Central memory CD8-positive, alpha-beta T cell (primary cell): ENCODE data around the gene POM121L2.

ENCODE experiments used
- ATAC-seq: fragments of 150-1000 bp; cut with Tn5 transposase; replicated peaks from 2 replicates; pipeline ENCODE4 v1.10.0; 2022; ENCODE audit warnings: mild to moderate bottlenecking, moderate FRiP score, moderate number of reproducible peaks; ENCODE audit not compliant: poor library complexity, severe bottlenecking; ENCODE audit errors: extremely low read depth
- DNase-seq, 2 donors: peaks; one replicate each; pipeline ENCODE4 v3.0.0; 2021; ENCODE audit warnings: low spot score in 2 of 2
- H3K27ac Mint-ChIP-seq: one replicate; pipeline ENCODE4 v1.8.0; 2022; ENCODE audit warnings: low read depth, mild to moderate bottlenecking, moderate library complexity, mixed read lengths
- H3K27me3 Mint-ChIP-seq: one replicate; pipeline ENCODE4 v1.8.0; 2022; ENCODE audit warnings: mixed read lengths
- H3K36me3 Mint-ChIP-seq: one replicate; pipeline ENCODE4 v1.8.0; 2022; ENCODE audit warnings: mild to moderate bottlenecking, moderate library complexity, mixed read lengths; ENCODE audit not compliant: insufficient read depth
- H3K4me1 Mint-ChIP-seq: one replicate; pipeline ENCODE4 v1.8.0; 2022; ENCODE audit warnings: mixed read lengths
- H3K4me3 Mint-ChIP-seq: one replicate; pipeline ENCODE4 v1.8.0; 2022; ENCODE audit warnings: mild to moderate bottlenecking, moderate library complexity, mixed read lengths
- H3K9me3 Mint-ChIP-seq: one replicate; pipeline ENCODE4 v1.8.0; 2022; ENCODE audit warnings: mixed read lengths

The POM121L2 gene

DNA sequence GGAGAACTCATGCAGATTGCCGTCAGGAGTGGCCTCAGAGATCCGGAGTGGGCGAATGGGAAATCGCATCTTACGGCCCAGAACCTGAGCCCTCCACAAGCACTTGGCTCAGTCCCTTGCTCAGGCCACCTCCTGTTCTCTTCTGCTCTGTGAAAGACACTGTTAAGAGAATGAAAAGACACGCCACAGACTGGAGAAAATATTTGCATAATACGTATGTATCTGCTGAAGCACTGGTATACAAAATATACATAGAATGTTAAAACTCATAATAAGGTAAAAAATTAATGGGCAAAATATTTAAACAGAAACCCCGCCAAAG, 838 bp upstream of the POM121L2 start:
- peaks cover 13% of the 10 kb centered on the region for H3K4me1 Mint-ChIP-seq
- peak overlapping the region; percentile 68 for H3K4me3 Mint-ChIP-seq
- ATAC-seq: no peak
- no peak for DNase-seq
- H3K36me3 Mint-ChIP-seq: peaks cover 4% of the 10 kb centered on the region
- H3K27me3 Mint-ChIP-seq: peaks cover 84% of the 10 kb centered on the region
- H3K27ac Mint-ChIP-seq: no peak overlapping the region
- H3K9me3 Mint-ChIP-seq: no peaks in the 10 kb centered on the region

DNA sequence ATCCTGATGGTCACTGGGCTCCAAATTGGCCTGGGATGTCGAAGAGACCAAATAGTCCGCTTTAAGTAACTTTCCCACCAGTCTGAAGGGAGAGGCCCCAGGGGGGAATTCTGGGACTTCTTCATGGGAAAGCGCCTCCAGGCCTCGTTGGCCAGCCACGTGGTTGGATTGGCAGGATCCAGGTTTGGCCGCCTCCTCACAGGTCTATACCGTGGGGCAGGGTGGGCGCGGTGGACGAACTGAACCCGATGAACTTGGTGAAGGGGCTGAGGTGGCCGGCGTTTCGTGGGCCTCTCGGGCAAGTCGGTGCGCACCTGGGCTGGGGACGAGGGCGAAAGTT, 297 bp downstream of the POM121L2 start:
- Mint-ChIP-seq H3K27me3 (peaks cover 84% of the 10 kb centered on the region), H3K4me3 (peak overlapping the region; percentile 68), H3K27ac (no peak overlapping the region), H3K36me3 (peaks cover 4% of the 10 kb centered on the region), H3K4me1 (peaks cover 13% of the 10 kb centered on the region), H3K9me3 (no peaks in the 10 kb centered on the region)
- ATAC-seq (no peak), DNase-seq (no peak)

DNA sequence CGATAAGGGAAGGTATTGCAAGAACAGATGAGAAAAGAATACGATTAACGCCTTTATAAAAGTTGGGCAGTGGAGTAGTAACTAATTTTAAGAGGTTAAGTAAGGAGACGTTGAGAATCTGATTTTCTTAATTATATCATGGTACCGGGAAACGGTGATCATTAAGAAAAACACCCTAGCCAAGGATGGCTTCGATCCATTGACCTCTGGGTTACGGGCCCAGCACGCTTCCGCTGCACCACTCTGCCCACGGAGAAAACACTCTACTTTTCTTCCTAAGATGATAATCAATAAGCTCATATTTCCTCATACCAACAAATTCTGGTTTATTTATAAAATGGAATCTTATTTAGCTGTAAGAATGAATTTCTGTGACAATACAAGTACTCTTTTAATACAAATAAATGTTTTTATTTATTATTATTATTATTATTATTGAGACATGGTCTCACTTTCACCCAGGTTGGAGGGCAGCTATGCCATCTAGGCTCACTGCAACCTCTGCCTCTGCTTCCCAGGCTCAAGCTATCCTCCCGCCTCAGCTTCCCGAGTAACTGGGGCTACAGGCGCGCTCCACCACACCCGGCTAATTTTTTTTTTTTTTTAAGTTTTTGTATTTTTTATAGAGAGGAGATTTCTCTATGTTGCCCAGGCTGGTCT, 8.3 kb downstream of the POM121L2 start:
- Mint-ChIP-seq H3K36me3 (no peaks in the 10 kb centered on the region), H3K4me1 (no peaks in the 10 kb centered on the region), H3K4me3 (no peak overlapping the region), H3K27me3 (peaks cover 100% of the 10 kb centered on the region), H3K27ac (no peak overlapping the region), H3K9me3 (no peaks in the 10 kb centered on the region)
- no peak for ATAC-seq
- DNase-seq: no peak

DNA sequence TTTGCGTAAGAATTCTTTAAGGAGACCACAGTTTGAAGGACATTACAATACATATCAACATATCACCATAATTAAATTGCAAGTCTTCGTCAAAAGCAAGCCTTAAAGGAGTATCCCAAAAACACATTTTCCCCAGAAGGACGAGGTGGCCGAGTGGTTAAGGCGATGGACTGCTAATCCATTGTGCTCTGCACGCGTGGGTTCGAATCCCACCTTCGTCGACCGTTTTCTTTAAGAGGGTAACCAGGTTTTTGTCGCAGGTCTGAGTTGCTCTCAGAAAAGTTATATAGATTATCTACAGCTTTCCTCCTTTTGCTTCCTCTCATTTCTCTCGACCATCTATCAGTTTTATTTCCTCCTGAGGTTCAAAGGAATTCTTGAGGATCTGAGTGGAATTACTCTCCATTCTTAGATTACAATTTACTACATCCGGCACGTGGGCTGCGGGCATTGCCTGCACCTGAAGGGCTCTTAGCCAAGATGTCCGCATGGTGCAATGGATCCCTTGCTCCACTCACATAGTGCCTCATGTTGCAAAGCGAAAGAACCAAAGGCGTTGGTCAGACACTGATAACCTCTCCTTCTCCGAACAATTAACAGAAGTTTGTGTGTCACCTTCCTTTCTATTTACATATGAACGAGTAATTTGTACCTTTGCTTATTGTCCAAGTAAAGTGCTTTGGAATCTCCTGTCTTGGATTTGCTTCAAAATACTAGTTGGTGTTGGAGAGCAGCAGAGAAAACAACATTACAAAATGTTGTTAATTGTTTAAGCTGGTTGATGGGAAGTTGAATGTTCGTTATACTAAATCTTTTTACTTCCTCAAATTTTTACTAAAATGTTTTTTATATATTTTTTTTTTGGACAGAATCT, 14.0 kb downstream of the POM121L2 start:
- no peak for DNase-seq
- no peaks in the 10 kb centered on the region for H3K9me3 Mint-ChIP-seq
- ATAC-seq: no peak
- peaks cover 98% of the 10 kb centered on the region for H3K27me3 Mint-ChIP-seq
- peaks cover 20% of the 10 kb centered on the region for H3K36me3 Mint-ChIP-seq
- no peaks in the 10 kb centered on the region for H3K4me1 Mint-ChIP-seq
- no peak overlapping the region for H3K27ac Mint-ChIP-seq
- H3K4me3 Mint-ChIP-seq: no peak overlapping the region

DNA sequence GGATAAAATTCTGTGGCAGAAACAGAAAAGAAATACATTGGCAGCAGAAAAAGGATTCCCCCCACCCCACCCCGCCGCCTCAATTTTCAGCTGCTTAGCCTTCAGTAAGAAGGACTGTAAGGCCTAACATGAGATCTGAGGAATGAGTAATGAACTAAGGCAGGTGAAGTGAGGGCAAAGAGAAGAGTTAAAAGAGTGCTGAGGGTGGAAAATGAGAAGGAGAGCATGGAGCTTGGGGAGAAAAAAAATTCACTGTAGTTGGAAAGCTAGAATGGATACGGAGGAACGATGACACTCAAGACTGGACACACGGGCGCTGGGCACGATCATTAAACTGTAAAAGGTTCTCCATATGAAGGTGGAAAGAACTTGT, 14.6 kb downstream of the POM121L2 start:
- H3K9me3 Mint-ChIP-seq: no peaks in the 10 kb centered on the region
- H3K27ac Mint-ChIP-seq: no peak overlapping the region
- H3K4me1 Mint-ChIP-seq: no peaks in the 10 kb centered on the region
- no peak overlapping the region for H3K4me3 Mint-ChIP-seq
- H3K36me3 Mint-ChIP-seq: peaks cover 20% of the 10 kb centered on the region
- DNase-seq (no peak), ATAC-seq (no peak)
- peaks cover 93% of the 10 kb centered on the region for H3K27me3 Mint-ChIP-seq

DNA sequence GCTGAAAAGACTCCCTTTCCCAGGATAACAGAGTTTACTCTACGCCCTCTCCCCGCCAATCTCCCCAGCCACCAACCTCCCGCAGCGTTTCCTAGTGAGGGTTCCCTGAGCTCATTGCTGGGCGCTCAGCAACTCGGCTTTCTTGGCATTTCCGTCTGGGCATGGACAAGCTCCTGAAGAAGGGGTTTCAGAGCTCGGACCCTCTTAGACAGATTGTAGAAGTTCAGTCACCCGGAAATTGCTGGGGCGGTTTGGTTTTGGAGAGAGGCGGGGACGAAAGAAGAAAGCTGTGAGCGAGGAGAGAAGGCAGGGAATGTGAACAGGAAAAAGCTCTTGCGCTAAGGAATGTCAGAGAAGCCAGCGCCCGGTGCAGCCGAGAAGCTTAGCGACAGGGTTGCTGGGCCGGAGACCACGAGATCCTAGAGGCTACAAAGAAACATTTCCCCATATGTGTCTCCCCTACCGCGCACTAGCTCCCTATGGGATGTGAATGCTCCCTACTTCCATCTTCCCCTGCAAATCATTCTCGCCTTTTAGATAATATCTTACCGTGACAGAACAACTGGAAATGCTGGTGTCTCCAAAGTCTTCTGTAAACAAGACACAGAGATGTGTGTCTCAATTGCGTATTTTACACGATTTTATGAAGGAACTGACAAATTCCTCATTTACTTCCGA, 15.8 kb downstream of the POM121L2 start:
- Mint-ChIP-seq H3K36me3 (peaks cover 29% of the 10 kb centered on the region), H3K4me1 (no peaks in the 10 kb centered on the region), H3K9me3 (peaks cover 5% of the 10 kb centered on the region), H3K4me3 (no peak overlapping the region), H3K27me3 (peaks cover 93% of the 10 kb centered on the region), H3K27ac (no peak overlapping the region)
- no peak for ATAC-seq
- DNase-seq: no peak

DNA sequence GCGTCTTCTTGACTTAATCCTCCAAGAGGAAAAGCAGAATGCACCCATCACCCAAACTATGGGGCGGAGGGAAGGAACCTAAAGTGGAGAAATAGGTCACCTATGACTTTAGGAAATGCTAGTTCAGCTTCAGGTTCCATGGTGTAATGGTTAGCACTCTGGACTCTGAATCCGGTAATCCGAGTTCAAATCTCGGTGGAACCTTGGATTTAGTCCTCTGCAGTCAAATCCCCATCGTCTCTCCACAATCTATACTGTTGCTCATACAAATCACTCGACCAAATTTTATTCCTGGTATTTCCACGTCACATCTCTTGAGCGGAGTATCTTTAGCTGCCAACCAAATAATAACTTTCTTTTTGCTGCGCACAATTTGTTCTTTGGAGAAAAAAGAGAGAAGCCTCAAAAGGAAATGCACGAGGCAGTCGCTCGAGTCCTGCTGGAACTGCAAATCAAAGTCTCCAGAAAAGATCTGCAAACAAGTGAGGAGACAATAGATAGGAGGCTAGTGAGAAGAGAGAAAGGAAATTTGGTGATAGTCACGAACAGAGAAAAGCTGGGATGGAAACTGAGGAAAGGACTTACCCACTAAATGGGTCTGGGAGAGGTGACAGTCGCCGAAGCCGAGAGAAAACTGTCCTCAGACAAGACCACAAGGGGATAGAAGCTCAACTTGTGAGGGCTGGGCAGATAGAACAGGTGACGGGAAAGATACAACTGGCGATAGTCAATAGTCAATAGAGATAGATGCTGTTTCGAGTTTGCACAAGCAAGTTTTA, 16.6 kb downstream of the POM121L2 start:
- peaks cover 5% of the 10 kb centered on the region for H3K9me3 Mint-ChIP-seq
- H3K27me3 Mint-ChIP-seq: peaks cover 93% of the 10 kb centered on the region
- no peak for ATAC-seq
- H3K4me3 Mint-ChIP-seq: no peak overlapping the region
- DNase-seq: no peak
- no peaks in the 10 kb centered on the region for H3K4me1 Mint-ChIP-seq
- no peak overlapping the region for H3K27ac Mint-ChIP-seq
- peaks cover 35% of the 10 kb centered on the region for H3K36me3 Mint-ChIP-seq

DNA sequence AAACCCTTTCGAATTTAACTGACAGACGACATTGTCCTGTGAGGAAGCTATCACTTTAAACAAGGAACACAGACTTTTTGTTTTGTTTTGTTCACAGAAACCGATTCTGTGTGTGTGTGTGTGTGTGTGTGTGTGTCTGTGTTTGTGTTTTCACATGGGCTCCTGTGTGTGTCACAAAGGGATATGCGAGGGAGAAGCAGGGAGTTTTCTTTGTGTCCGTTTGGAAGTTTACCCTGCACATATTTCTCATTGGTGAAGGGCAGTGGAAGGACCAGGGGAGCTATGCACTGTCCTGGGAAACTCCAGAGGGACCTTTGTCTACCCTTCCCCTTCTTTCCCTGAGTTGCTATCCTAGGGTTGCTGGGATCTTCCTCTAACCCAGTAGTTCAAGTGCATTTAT, 17.7 kb downstream of the POM121L2 start:
- Mint-ChIP-seq H3K9me3 (peaks cover 10% of the 10 kb centered on the region), H3K27ac (no peak overlapping the region)
- DNase-seq: no peak

DNA sequence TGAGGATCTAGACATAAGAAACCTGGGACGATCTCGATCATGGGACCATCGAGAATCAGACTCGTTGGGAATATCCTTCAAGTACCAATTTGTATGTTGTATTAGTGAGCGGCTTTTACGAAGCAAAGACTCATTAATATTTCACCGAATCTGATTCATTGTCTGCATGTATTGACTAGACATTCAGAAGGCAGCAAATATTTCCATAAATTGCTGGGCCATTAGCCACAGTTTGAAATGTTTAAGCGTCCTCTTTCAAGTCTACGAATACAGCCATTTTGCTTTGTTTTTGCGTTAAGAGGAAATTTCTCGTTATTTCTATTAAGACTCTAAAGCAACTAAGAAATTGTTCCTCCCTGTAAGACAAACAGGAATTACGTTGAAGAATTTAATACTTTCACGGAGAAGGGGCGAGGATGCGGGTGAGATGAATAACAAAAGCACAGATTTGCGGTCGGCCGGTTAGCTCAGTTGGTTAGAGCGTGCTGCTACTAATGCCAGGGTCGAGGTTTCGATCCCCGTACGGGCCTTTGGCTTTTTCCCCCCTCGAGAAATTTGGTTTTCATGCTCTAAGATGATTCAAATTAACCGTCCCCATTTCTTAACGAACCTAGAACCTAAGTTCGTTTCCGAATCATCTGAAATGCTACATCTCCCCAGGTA, 18.5 kb downstream of the POM121L2 start:
- H3K4me3 Mint-ChIP-seq: no peak overlapping the region
- peaks cover 7% of the 10 kb centered on the region for H3K4me1 Mint-ChIP-seq
- peaks cover 39% of the 10 kb centered on the region for H3K36me3 Mint-ChIP-seq
- H3K9me3 Mint-ChIP-seq: peaks cover 10% of the 10 kb centered on the region
- H3K27me3 Mint-ChIP-seq: peaks cover 93% of the 10 kb centered on the region
- H3K27ac Mint-ChIP-seq: no peak overlapping the region
- DNase-seq (no peak), ATAC-seq (no peak)

More for the DNA sequence above, 17.7 kb downstream of the POM121L2 start:
- H3K36me3 Mint-ChIP-seq: peaks cover 39% of the 10 kb centered on the region
- peaks cover 6% of the 10 kb centered on the region for H3K4me1 Mint-ChIP-seq
- ATAC-seq: no peak
- H3K27me3 Mint-ChIP-seq: peaks cover 93% of the 10 kb centered on the region
- no peak overlapping the region for H3K4me3 Mint-ChIP-seq

DNA sequence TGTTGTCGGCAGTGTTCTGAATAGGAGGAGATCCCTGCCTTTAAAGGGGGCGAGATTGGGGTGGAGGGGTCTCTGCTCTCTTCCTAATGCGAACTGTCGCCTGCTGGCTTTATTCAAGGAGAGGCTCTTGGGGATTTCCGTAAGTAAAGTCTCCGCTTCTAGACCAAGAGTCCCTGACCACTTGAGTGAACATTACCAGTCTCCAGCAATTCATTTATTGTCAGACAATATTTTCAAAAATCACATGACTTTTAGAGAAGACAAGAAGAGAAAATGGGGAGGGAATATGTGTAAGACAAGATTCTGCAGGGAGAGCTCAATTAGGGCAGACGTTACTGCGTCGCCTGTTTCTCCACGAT, 21.2 kb downstream of the POM121L2 start:
- peaks cover 93% of the 10 kb centered on the region for H3K27me3 Mint-ChIP-seq
- DNase-seq (no peak), ATAC-seq (no peak)
- no peak overlapping the region for H3K4me3 Mint-ChIP-seq
- H3K9me3 Mint-ChIP-seq: peaks cover 10% of the 10 kb centered on the region
- peaks cover 17% of the 10 kb centered on the region for H3K4me1 Mint-ChIP-seq
- no peak overlapping the region for H3K27ac Mint-ChIP-seq
- peaks cover 37% of the 10 kb centered on the region for H3K36me3 Mint-ChIP-seq

DNA sequence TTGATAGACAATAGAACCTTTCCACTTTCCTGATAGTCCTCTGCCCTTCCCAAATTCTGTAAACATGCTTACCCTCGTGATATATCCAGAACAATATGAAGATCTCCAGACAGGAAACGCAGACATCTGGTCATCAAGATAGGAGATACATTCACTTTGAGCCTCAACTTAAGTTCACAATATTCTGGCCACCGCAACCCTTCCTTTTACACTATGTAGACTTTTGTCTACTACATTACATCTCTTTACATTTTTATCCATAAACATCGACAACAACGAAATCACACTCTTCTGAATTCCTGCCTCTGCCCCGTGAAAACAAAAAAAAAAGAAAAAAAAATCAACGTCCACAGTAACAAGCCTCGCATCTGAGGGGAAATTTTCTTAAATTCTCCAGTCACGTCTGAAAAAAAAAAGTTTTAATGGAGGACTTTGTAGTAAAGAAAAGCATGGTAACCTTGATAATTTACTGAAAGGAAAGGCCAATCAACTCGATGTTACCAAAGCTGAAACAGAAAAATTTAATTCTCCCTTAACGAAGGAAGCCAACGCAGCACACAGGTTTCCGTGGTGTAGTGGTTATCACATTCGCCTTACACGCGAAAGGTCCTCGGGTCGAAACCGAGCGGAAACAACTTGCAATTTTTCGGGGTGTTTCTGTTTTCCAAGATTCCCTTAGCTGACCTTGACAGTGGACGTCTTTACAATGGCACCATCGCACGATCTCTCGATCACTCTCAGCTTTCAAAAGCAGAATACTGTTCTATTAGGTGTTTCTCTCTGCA, 21.8 kb downstream of the POM121L2 start:
- Mint-ChIP-seq H3K36me3 (peaks cover 35% of the 10 kb centered on the region), H3K27me3 (peaks cover 93% of the 10 kb centered on the region), H3K9me3 (peaks cover 10% of the 10 kb centered on the region), H3K4me1 (peaks cover 17% of the 10 kb centered on the region), H3K4me3 (no peak overlapping the region), H3K27ac (peak overlapping the region; percentile 8)
- DNase-seq (no peak), ATAC-seq (no peak)
